Measurements from ENCODE around the gene ATRAID.

The ATRAID gene

DNA sequence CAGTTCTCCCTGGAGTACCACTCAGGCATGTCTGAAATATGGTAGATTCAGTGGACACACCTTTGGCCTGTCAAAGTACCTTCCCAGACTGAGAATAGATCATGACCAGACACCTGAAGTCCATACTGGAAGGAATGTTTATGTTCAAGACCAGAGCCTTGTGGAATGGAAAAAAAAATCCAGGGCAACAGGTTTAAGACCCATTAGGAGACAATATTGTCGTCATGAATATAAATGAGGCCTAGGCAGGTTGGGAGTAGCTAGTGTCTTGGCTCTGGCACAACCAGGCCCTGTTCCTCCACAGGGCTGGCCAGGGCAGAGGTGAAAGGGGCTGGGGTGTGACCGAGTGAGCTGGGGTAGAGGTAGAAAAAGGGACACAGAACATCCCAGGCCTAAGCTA is 13.2 kb upstream of the ATRAID start:
- no peak overlapping the region for H3K4me3 ChIP-seq (ENCODE audit: low read length)
- TF ChIP-seq, protein P1, sequence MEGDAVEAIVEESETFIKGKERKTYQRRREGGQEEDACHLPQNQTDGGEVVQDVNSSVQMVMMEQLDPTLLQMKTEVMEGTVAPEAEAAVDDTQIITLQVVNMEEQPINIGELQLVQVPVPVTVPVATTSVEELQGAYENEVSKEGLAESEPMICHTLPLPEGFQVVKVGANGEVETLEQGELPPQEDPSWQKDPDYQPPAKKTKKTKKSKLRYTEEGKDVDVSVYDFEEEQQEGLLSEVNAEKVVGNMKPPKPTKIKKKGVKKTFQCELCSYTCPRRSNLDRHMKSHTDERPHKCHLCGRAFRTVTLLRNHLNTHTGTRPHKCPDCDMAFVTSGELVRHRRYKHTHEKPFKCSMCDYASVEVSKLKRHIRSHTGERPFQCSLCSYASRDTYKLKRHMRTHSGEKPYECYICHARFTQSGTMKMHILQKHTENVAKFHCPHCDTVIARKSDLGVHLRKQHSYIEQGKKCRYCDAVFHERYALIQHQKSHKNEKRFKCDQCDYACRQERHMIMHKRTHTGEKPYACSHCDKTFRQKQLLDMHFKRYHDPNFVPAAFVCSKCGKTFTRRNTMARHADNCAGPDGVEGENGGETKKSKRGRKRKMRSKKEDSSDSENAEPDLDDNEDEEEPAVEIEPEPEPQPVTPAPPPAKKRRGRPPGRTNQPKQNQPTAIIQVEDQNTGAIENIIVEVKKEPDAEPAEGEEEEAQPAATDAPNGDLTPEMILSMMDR (conservative IDR thresholded peaks at IDR 0.05; ENCODE audit: low read length): no peak

DNA sequence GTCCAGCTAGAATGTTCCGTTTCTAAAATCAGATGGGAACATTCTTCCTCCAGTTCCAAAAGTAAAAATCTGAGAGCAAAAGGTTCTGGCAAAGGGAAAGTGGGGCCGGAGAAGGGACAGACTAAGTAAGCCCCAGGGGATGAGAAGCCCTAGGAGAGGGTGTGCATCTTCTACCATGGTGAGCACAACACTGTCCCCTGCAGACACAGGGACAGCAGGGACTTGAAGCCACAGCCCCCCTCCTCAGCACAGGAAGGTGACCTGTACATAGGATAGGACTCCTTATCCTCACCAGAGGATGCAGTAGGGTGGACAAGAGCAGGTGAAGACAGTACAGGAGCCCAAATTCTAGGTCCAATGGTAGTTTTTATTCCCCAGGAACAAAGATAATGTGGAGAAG is 12.6 kb upstream of the ATRAID start:
- TF ChIP-seq, protein P1 (conservative IDR thresholded peaks at IDR 0.05; ENCODE audit: low read length): no peak
- no peak for DNase-seq (ENCODE audit: low read depth)
- no peak overlapping the region for H3K4me3 ChIP-seq (ENCODE audit: low read length)

More for the DNA sequence above, 13.2 kb upstream of the ATRAID start:
- DNase-seq (ENCODE audit: low read depth): no peak

DNA sequence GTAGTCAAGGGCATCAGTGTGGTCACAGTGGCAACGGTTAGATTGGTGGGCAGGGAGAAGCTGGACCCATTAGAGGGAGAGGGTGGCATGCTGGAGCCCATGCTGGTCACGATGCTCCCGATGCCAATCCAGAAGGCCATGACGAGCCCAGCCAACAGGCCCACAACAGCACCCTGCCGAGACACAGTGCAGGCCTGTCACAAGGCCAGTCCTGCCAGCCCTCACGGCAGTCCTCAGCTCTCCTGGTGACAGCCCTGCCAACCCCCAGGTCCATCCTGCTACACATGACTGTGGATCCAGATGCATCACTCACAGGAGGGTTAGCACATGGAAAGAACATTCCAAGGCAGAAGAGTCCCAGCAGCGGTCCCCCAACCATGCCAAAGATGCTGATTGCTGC is 10.2 kb upstream of the ATRAID start:
- TF ChIP-seq, protein P1 (conservative IDR thresholded peaks at IDR 0.05; ENCODE audit: low read length): no peak
- no peak for DNase-seq (ENCODE audit: low read depth)
- no peak overlapping the region for H3K4me3 ChIP-seq (ENCODE audit: low read length)

DNA sequence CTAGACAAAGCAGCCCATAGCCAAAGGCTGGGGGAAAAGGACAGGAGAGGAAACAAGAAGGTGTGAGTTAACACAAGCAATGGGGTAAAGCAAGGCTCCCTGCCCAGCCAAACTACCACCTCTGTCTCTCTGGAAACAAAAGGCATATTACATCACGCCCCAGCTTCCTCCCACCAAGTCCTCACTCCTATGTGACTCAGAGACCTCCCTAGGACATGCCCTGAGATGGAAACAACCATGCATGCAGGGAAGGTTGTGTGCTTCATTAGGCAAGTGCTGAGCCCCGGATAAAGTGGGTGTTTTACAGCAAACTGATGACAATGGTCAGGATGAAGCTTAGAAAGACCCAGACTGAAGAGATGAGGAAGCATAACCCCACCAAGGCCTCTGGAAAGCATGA is 9.0 kb upstream of the ATRAID start:
- no peak overlapping the region for H3K4me3 ChIP-seq (ENCODE audit: low read length)
- TF ChIP-seq, protein P1 (conservative IDR thresholded peaks at IDR 0.05; ENCODE audit: low read length): no peak
- DNase-seq (ENCODE audit: low read depth): no peak

GRCh38 chr2:27203741-27204140 is 8.1 kb upstream of the ATRAID start:
- TF ChIP-seq, protein P1 (conservative IDR thresholded peaks at IDR 0.05; ENCODE audit: low read length): no peak

GRCh38 chr2:27204566-27204965 is 7.3 kb upstream of the ATRAID start:
- TF ChIP-seq, protein P1 (conservative IDR thresholded peaks at IDR 0.05; ENCODE audit: low read length): no peak
- DNase-seq (ENCODE audit: low read depth): no peak
- no peak overlapping the region for H3K4me3 ChIP-seq (ENCODE audit: low read length)

More at GRCh38 chr2:27203741-27204140, 8.1 kb upstream of the ATRAID start:
- no peak overlapping the region for H3K4me3 ChIP-seq (ENCODE audit: low read length)
- no peak for DNase-seq (ENCODE audit: low read depth)

GRCh38 chr2:27205206-27205605 is 6.6 kb upstream of the ATRAID start:
- DNase-seq (ENCODE audit: low read depth): no peak
- H3K4me3 ChIP-seq (ENCODE audit: low read length): no peak overlapping the region
- TF ChIP-seq, protein P1 (conservative IDR thresholded peaks at IDR 0.05; ENCODE audit: low read length): no peak
